HG02623 (cell line): ENCODE measurements around the gene NABP2.

ENCODE experiments used
- ATAC-seq: cut with Tn5 transposase; IDR thresholded peaks from one replicate; pipeline ENCODE4 v1.9.1; 2021; ENCODE audit warnings: moderate library complexity; ENCODE audit not compliant: unreplicated experiment

NABP2 gene

GRCh38 chr12:56212361-56212760, 11.8 kb upstream of the NABP2 start:
- ATAC-seq: no peak

- no peak for ATAC-seq
Observed at GRCh38 chr12:56213878-56214277, 10.3 kb upstream of the NABP2 start.

GRCh38 chr12:56216461-56216860, 7.7 kb upstream of the NABP2 start:
- no peak for ATAC-seq

GRCh38 chr12:56219840-56220239, 4.3 kb upstream of the NABP2 start:
- no peak for ATAC-seq

GRCh38 chr12:56220611-56221231, 3.4 kb upstream of the NABP2 start:
- no peak for ATAC-seq

GRCh38 chr12:56221232-56221756, 2.8 kb upstream of the NABP2 start:
- peak; percentile 21 for ATAC-seq

- ATAC-seq: peak; percentile 77
Observed at GRCh38 chr12:56221757-56222530, 2.2 kb upstream of the NABP2 start, which contains the start of gene RNF41. Gene RNF41, minus strand, starts transcription at chr12:56221922. Its CDS starts 7,875 bp downstream, at chr12:56214047.

- ATAC-seq: no peak
Observed at GRCh38 chr12:56222531-56222895, 1.6 kb upstream of the NABP2 start.

- no peak for ATAC-seq
Observed at GRCh38 chr12:56223571-56224101, 506 bp upstream of the NABP2 start.

GRCh38 chr12:56224954-56225353, 812 bp downstream of the NABP2 start:
- ATAC-seq: no peak

GRCh38 chr12:56229082-56229481, 4.9 kb downstream of the NABP2 start:
- no peak for ATAC-seq

- no peak for ATAC-seq
Observed at GRCh38 chr12:56229916-56230431, 5.8 kb downstream of the NABP2 start, which contains the start of gene SLC39A5. Gene SLC39A5, plus strand, starts transcription at chr12:56230051. Its CDS starts 1,224 bp downstream, at chr12:56231275.

- no peak for ATAC-seq
Observed at GRCh38 chr12:56230432-56231183, 6.5 kb downstream of the NABP2 start.

- no peak for ATAC-seq
Observed at GRCh38 chr12:56231184-56231582, 7.0 kb downstream of the NABP2 start.

GRCh38 chr12:56234746-56235436, 10.7 kb downstream of the NABP2 start:
- ATAC-seq: no peak

GRCh38 chr12:56236091-56236490, 11.9 kb downstream of the NABP2 start:
- ATAC-seq: no peak

- ATAC-seq: no peak
Observed at GRCh38 chr12:56236985-56237384, 12.8 kb downstream of the NABP2 start.

- no peak for ATAC-seq
Observed at GRCh38 chr12:56237552-56237951, 13.4 kb downstream of the NABP2 start.

GRCh38 chr12:56241424-56242303, 17.5 kb downstream of the NABP2 start:
- ATAC-seq: no peak
